Measurements from ENCODE around the gene AUTS2.

Gene AUTS2

DNA sequence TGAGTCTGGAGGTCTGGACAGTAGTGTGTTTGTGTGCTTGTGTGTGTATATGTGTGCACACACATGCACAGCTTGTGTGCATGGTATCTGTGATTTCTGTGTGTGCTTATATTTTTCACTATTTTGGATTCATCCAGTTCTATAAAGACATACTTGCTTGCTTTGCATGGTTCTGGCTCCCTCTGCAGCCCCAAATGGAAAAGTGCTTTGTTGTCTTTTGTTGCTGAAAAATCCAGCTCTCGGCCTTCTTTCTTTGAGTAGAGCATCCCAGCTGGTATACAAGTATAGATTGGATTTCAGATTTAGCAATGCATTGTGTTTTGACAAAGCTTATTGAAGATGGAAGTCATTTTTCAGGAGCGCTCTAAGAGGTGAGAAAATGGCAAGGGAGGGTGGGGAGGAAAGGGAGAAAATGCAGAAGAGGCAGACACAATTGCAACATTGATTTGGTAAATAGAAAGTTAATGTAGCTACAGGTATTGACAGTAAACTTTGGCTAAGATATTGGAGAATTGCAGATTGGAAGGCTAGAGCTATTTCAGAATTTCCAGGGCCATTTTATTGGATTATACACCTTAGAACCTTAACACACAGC is 333.9 kb downstream of the AUTS2 start:
- H3K4me1 ChIP-seq (ENCODE audit: control insufficient read depth in 2 of 2, insufficient read depth in 2 of 2, low read length in 2 of 2), result no peaks in the 10 kb centered on the region
- H3K4me3 ChIP-seq (ENCODE audit: low read length in 2 of 2), result no peak overlapping the region
- H3K27me3 ChIP-seq (ENCODE audit: control insufficient read depth in 2 of 2, insufficient read depth in 2 of 2, low read length in 2 of 2), result no peaks in the 10 kb centered on the region
- H3K27ac ChIP-seq (ENCODE audit: low read depth in 2 of 2, low read length in 2 of 2), result no peak overlapping the region
- H3K9ac ChIP-seq (ENCODE audit: low read depth in 1 of 2, low read length in 2 of 2), result no peak overlapping the region
- no peaks in the 10 kb centered on the region for H3K9me3 ChIP-seq (ENCODE audit: control insufficient read depth in 2 of 2, low read length in 2 of 2)
- H3K36me3 ChIP-seq (ENCODE audit: control insufficient read depth in 2 of 2, insufficient read depth in 2 of 2, low read length in 2 of 2), result no peaks in the 10 kb centered on the region

DNA sequence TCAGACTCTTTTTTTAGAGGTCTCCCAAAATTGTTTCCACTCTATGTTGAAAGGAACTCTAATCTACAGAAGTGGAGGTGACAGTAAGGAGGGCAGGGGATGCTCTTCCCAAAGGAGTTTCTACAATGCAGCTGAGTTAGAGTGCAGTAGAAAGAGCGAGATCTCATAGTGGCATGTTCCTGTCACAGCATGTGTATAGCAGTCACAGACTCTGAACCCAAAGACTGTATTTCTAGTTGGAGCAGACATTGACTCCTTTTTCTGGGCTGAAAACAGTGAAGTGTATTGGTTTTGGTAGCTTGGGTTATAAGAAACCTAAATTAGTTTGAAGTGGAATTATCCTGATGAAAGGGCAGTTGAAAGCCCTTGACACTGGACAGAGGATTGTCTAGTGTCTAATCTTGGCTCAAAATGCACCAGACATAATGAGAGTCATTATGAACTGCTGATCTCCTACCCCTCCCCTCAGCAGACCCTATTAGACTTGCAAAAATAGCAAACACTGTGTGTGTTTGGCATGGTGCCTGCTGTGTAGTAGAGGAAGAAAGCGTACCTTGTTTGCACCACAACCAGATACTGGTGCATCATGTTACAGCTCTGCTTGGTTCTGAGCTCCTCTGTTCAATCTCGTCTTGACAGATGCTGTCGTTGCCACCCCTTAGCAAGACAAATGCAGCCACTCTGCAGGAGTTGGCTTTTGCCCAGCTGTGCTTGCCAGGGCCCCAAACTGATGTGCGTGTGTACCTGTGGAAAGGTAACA is 336.0 kb downstream of the AUTS2 start:
- Histone ChIP-seq H3K9ac (ENCODE audit: low read depth in 1 of 2, low read length in 2 of 2) (no peak overlapping the region), H3K36me3 (ENCODE audit: control insufficient read depth in 2 of 2, insufficient read depth in 2 of 2, low read length in 2 of 2) (no peaks in the 10 kb centered on the region), H3K27ac (ENCODE audit: low read depth in 2 of 2, low read length in 2 of 2) (no peak overlapping the region), H3K27me3 (ENCODE audit: control insufficient read depth in 2 of 2, insufficient read depth in 2 of 2, low read length in 2 of 2) (no peaks in the 10 kb centered on the region), H3K4me1 (ENCODE audit: control insufficient read depth in 2 of 2, insufficient read depth in 2 of 2, low read length in 2 of 2) (no peaks in the 10 kb centered on the region), H3K9me3 (ENCODE audit: control insufficient read depth in 2 of 2, low read length in 2 of 2) (no peaks in the 10 kb centered on the region), H3K4me3 (ENCODE audit: low read length in 2 of 2) (no peak overlapping the region)

DNA sequence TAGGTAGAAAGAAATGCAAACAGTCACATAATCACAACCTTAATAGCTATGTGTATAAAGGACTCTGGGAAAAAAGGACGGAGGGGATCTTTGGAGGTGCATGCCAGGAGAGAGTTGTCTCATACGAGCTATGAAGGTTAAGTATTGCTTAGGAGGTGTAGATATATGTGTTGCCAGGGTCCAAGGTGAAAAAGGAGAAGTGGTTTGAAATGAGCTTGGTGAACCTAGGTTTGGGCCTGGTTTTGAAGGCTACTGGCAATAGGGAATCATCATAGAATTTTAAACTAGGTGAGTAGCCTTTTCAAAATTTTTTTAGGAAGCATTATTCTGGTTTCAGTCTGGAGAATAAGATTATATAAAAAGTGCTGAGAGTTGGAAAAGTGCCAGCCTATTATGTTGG is 336.8 kb downstream of the AUTS2 start:
- Histone ChIP-seq H3K9me3 (ENCODE audit: control insufficient read depth in 2 of 2, low read length in 2 of 2) (no peaks in the 10 kb centered on the region), H3K36me3 (ENCODE audit: control insufficient read depth in 2 of 2, insufficient read depth in 2 of 2, low read length in 2 of 2) (no peaks in the 10 kb centered on the region), H3K4me3 (ENCODE audit: low read length in 2 of 2) (no peak overlapping the region), H3K27ac (ENCODE audit: low read depth in 2 of 2, low read length in 2 of 2) (no peak overlapping the region), H3K27me3 (ENCODE audit: control insufficient read depth in 2 of 2, insufficient read depth in 2 of 2, low read length in 2 of 2) (no peaks in the 10 kb centered on the region), H3K9ac (ENCODE audit: low read depth in 1 of 2, low read length in 2 of 2) (no peak overlapping the region), H3K4me1 (ENCODE audit: control insufficient read depth in 2 of 2, insufficient read depth in 2 of 2, low read length in 2 of 2) (no peaks in the 10 kb centered on the region)

- Histone ChIP-seq H3K9me3 (ENCODE audit: control insufficient read depth in 2 of 2, low read length in 2 of 2) (no peaks in the 10 kb centered on the region), H3K27me3 (ENCODE audit: control insufficient read depth in 2 of 2, insufficient read depth in 2 of 2, low read length in 2 of 2) (no peaks in the 10 kb centered on the region), H3K4me1 (ENCODE audit: control insufficient read depth in 2 of 2, insufficient read depth in 2 of 2, low read length in 2 of 2) (no peaks in the 10 kb centered on the region), H3K36me3 (ENCODE audit: control insufficient read depth in 2 of 2, insufficient read depth in 2 of 2, low read length in 2 of 2) (no peaks in the 10 kb centered on the region), H3K9ac (ENCODE audit: low read depth in 1 of 2, low read length in 2 of 2) (no peak overlapping the region), H3K4me3 (ENCODE audit: low read length in 2 of 2) (no peak overlapping the region), H3K27ac (ENCODE audit: low read depth in 2 of 2, low read length in 2 of 2) (no peak overlapping the region)
These were observed 338.8 kb downstream of the AUTS2 start for GRCh38 chr7:69937097-69937496.

- no peaks in the 10 kb centered on the region for H3K9me3 ChIP-seq (ENCODE audit: control insufficient read depth in 2 of 2, low read length in 2 of 2)
- H3K4me3 ChIP-seq (ENCODE audit: low read length in 2 of 2), result no peak overlapping the region
- no peaks in the 10 kb centered on the region for H3K36me3 ChIP-seq (ENCODE audit: control insufficient read depth in 2 of 2, insufficient read depth in 2 of 2, low read length in 2 of 2)
- no peaks in the 10 kb centered on the region for H3K4me1 ChIP-seq (ENCODE audit: control insufficient read depth in 2 of 2, insufficient read depth in 2 of 2, low read length in 2 of 2)
- H3K27ac ChIP-seq (ENCODE audit: low read depth in 2 of 2, low read length in 2 of 2), result no peak overlapping the region
- no peak overlapping the region for H3K9ac ChIP-seq (ENCODE audit: low read depth in 1 of 2, low read length in 2 of 2)
- no peaks in the 10 kb centered on the region for H3K27me3 ChIP-seq (ENCODE audit: control insufficient read depth in 2 of 2, insufficient read depth in 2 of 2, low read length in 2 of 2)
These were observed 341.0 kb downstream of the AUTS2 start for GRCh38 chr7:69939317-69939716.

GRCh38 chr7:69941077-69941651 is 342.9 kb downstream of the AUTS2 start:
- H3K9me3 ChIP-seq (ENCODE audit: control insufficient read depth in 2 of 2, low read length in 2 of 2), result no peaks in the 10 kb centered on the region
- no peak overlapping the region for H3K9ac ChIP-seq (ENCODE audit: low read depth in 1 of 2, low read length in 2 of 2)
- H3K27me3 ChIP-seq (ENCODE audit: control insufficient read depth in 2 of 2, insufficient read depth in 2 of 2, low read length in 2 of 2), result no peaks in the 10 kb centered on the region
- H3K4me1 ChIP-seq (ENCODE audit: control insufficient read depth in 2 of 2, insufficient read depth in 2 of 2, low read length in 2 of 2), result no peaks in the 10 kb centered on the region
- H3K36me3 ChIP-seq (ENCODE audit: control insufficient read depth in 2 of 2, insufficient read depth in 2 of 2, low read length in 2 of 2), result no peaks in the 10 kb centered on the region
- H3K4me3 ChIP-seq (ENCODE audit: low read length in 2 of 2), result no peak overlapping the region
- no peak overlapping the region for H3K27ac ChIP-seq (ENCODE audit: low read depth in 2 of 2, low read length in 2 of 2)

- H3K9ac ChIP-seq (ENCODE audit: low read depth in 1 of 2, low read length in 2 of 2), result no peak overlapping the region
- no peak overlapping the region for H3K27ac ChIP-seq (ENCODE audit: low read depth in 2 of 2, low read length in 2 of 2)
- H3K36me3 ChIP-seq (ENCODE audit: control insufficient read depth in 2 of 2, insufficient read depth in 2 of 2, low read length in 2 of 2), result no peaks in the 10 kb centered on the region
- no peak overlapping the region for H3K4me3 ChIP-seq (ENCODE audit: low read length in 2 of 2)
- H3K4me1 ChIP-seq (ENCODE audit: control insufficient read depth in 2 of 2, insufficient read depth in 2 of 2, low read length in 2 of 2), result no peaks in the 10 kb centered on the region
- no peaks in the 10 kb centered on the region for H3K27me3 ChIP-seq (ENCODE audit: control insufficient read depth in 2 of 2, insufficient read depth in 2 of 2, low read length in 2 of 2)
- H3K9me3 ChIP-seq (ENCODE audit: control insufficient read depth in 2 of 2, low read length in 2 of 2), result no peaks in the 10 kb centered on the region
These were observed 344.3 kb downstream of the AUTS2 start for GRCh38 chr7:69942573-69942972.

GRCh38 chr7:69946901-69947300 is 348.6 kb downstream of the AUTS2 start:
- Histone ChIP-seq H3K36me3 (ENCODE audit: control insufficient read depth in 2 of 2, insufficient read depth in 2 of 2, low read length in 2 of 2) (no peaks in the 10 kb centered on the region), H3K4me3 (ENCODE audit: low read length in 2 of 2) (no peak overlapping the region), H3K27me3 (ENCODE audit: control insufficient read depth in 2 of 2, insufficient read depth in 2 of 2, low read length in 2 of 2) (no peaks in the 10 kb centered on the region), H3K4me1 (ENCODE audit: control insufficient read depth in 2 of 2, insufficient read depth in 2 of 2, low read length in 2 of 2) (no peaks in the 10 kb centered on the region), H3K27ac (ENCODE audit: low read depth in 2 of 2, low read length in 2 of 2) (no peak overlapping the region), H3K9ac (ENCODE audit: low read depth in 1 of 2, low read length in 2 of 2) (no peak overlapping the region), H3K9me3 (ENCODE audit: control insufficient read depth in 2 of 2, low read length in 2 of 2) (no peaks in the 10 kb centered on the region)

GRCh38 chr7:69947998-69948397 is 349.7 kb downstream of the AUTS2 start:
- Histone ChIP-seq H3K9me3 (ENCODE audit: control insufficient read depth in 2 of 2, low read length in 2 of 2) (no peaks in the 10 kb centered on the region), H3K36me3 (ENCODE audit: control insufficient read depth in 2 of 2, insufficient read depth in 2 of 2, low read length in 2 of 2) (no peaks in the 10 kb centered on the region), H3K27ac (ENCODE audit: low read depth in 2 of 2, low read length in 2 of 2) (no peak overlapping the region), H3K4me1 (ENCODE audit: control insufficient read depth in 2 of 2, insufficient read depth in 2 of 2, low read length in 2 of 2) (no peaks in the 10 kb centered on the region), H3K4me3 (ENCODE audit: low read length in 2 of 2) (no peak overlapping the region), H3K9ac (ENCODE audit: low read depth in 1 of 2, low read length in 2 of 2) (no peak overlapping the region), H3K27me3 (ENCODE audit: control insufficient read depth in 2 of 2, insufficient read depth in 2 of 2, low read length in 2 of 2) (no peaks in the 10 kb centered on the region)

DNA sequence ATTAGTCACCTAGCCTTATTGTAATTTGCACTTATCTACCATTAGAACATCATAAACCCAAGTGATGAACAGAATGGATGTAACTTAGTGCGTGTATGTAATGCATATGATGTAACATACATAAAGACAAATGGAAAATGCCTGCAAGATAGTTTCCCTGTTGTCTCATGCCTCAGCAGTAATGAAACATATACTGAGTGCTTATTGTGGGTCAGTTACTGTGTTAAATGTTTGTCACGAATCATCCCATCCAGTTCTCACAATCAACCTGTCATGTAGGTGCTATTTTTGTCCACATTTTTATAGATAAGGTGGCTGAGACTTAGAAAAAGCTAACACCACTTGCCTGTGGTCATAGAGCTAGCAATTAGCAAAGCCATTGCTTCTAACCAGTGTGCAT is 350.8 kb downstream of the AUTS2 start:
- no peak overlapping the region for H3K27ac ChIP-seq (ENCODE audit: low read depth in 2 of 2, low read length in 2 of 2)

More for the DNA sequence above, 350.8 kb downstream of the AUTS2 start:
- no peaks in the 10 kb centered on the region for H3K4me1 ChIP-seq (ENCODE audit: control insufficient read depth in 2 of 2, insufficient read depth in 2 of 2, low read length in 2 of 2)
- H3K9ac ChIP-seq (ENCODE audit: low read depth in 1 of 2, low read length in 2 of 2), result no peak overlapping the region
- no peaks in the 10 kb centered on the region for H3K36me3 ChIP-seq (ENCODE audit: control insufficient read depth in 2 of 2, insufficient read depth in 2 of 2, low read length in 2 of 2)
- no peak overlapping the region for H3K4me3 ChIP-seq (ENCODE audit: low read length in 2 of 2)
- H3K27me3 ChIP-seq (ENCODE audit: control insufficient read depth in 2 of 2, insufficient read depth in 2 of 2, low read length in 2 of 2), result no peaks in the 10 kb centered on the region
- H3K9me3 ChIP-seq (ENCODE audit: control insufficient read depth in 2 of 2, low read length in 2 of 2), result no peaks in the 10 kb centered on the region

Measured in mucosa of rectum (tissue), 2 donors.